IPS DF 4.7 (cell line): Measurements from ENCODE around the gene NUDT12.

Experiments used
- DNase-seq: peaks from one replicate; pipeline ENCODE4 v3.0.0-alpha.2; 2013; ENCODE audit warnings: low spot score; ENCODE audit errors: extremely low read depth

Gene NUDT12

GRCh38 chr5:103562453-103563157 is at the start of gene NUDT12:
NUDT12 (minus strand) TSS chr5:103562789; CDS start chr5:103560248, 2,541 bp downstream.
- DNase-seq = no peak

- no peak for DNase-seq
These were observed 44.8 kb upstream of the NUDT12 start for GRCh38 chr5:103607346-103607745.

- DNase-seq = no peak
These were observed 42.7 kb upstream of the NUDT12 start for GRCh38 chr5:103605277-103605676.

DNA sequence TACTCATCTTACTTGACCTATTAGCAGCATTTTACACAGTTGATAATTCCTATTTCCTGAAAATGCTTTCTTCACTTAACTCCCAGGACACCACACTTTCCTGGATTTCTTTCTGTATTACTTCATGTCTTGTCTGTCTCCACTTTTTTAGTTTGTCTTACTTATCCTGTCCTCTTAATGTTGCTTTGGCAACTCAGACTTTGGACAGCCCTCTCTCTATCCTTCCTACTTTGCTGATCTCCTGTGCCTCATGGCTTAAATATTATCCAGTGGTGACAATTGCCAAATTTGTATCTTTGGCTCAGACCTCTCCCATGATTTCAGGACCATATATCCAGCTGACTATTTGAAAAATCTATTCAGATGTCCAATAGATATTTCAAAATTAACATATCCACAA is 39.8 kb upstream of the NUDT12 start:
- DNase-seq = no peak

GRCh38 chr5:103601314-103601713 is 38.7 kb upstream of the NUDT12 start:
- DNase-seq = no peak

- DNase-seq = no peak
These were observed 37.5 kb upstream of the NUDT12 start for GRCh38 chr5:103600086-103600485.

DNA sequence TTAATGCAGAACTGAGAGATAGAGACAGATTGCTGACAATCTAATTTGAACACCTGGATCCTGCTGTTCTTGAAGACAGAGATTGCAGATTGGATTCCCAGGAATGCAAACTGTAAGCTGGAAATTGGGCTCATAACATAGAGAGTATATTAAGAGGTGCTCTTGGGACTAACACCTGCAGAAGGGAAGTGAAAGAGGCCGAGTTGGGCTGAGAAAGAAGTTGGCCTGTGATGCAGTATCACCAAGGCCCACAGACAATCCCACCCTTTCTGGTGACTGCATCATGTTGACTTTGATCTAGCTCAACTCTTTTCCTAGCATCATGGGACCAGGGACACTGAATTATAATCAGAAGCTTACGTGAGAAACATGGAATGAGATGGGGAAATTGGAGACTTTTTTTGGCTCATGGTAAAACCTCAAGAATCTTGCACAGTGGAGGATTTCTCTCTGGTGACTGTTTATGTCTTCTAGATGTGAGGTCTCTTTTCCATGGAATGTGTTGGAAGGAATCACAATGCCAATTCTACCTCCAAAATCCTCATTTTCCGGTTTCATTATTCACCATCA is 36.5 kb upstream of the NUDT12 start:
- DNase-seq = no peak

DNA sequence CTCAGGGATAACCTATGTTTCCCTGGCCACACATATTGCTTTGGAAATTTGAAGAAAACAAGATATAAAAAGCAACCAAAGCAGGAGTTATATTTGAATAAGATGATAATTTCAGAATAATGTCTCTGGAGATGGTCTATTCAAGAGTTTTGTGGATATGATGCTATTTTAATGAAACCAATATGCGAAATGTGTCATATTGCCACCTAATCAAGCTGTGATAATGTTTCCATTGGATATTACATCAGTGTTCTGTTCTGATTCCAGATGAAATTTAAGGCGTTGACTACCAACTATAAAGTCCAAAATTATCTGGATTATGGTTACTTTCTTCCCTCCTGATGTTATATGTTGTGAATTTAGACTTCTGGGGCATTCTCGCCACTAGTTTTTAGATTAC is 27.6 kb upstream of the NUDT12 start:
- DNase-seq = no peak

- DNase-seq = no peak
These were observed 27.2 kb upstream of the NUDT12 start for GRCh38 chr5:103589776-103590175.

- no peak for DNase-seq
These were observed 26.8 kb upstream of the NUDT12 start for GRCh38 chr5:103589357-103589756.

DNA sequence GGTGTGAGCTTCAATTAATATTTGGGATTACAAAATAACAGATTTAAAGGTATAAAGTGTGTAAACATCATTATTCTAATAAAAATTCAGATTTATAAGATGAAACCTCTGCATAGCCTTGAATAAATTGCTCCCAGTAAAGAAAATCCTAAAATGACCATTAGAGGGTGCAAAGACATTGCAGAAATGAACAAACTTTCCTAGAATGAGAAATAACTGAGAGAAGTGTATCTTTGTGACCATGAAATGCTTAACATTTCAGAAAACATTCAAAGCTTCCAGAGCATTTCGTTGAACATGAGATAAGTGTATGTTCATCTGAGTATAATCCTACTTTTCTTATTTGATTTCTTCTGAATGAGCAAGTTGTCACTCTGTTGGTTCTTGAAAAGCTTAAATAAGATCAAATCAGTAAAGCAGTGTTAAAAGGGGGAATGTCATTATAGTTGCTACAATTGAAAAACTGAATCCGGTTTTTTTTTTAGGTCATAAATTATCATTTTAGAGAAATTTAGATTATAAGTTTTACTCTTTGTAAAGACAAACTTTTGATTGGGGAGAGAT is 24.7 kb upstream of the NUDT12 start:
- DNase-seq = no peak

GRCh38 chr5:103582364-103582763 is 19.8 kb upstream of the NUDT12 start:
- DNase-seq = no peak

GRCh38 chr5:103573411-103573810 is 10.8 kb upstream of the NUDT12 start:
- DNase-seq = no peak

- no peak for DNase-seq
These were observed 9.9 kb upstream of the NUDT12 start for GRCh38 chr5:103572454-103572853.

GRCh38 chr5:103571730-103572129 is 9.1 kb upstream of the NUDT12 start:
- no peak for DNase-seq

GRCh38 chr5:103569313-103570060 is 6.9 kb upstream of the NUDT12 start:
- DNase-seq = no peak

DNA sequence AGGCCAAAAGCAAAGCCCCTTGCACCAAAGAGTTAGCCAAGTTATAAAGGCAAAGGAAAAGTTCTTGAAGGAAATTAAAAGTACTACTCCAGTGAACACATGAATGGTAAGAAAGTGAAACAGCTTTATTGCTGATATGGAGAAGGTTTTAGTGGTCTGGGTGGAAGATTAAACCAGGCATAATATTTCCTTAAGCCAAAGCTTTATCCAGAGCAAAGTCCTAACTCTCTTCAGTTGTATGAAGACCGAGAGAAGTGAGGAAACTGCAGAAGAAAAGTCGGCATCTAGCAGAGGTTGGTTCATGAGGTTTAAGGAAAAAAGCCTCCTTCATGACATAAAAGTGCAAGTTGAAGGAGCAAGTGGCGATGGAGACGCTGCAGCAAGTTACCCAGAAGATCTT is 3.1 kb upstream of the NUDT12 start:
- no peak for DNase-seq

DNA sequence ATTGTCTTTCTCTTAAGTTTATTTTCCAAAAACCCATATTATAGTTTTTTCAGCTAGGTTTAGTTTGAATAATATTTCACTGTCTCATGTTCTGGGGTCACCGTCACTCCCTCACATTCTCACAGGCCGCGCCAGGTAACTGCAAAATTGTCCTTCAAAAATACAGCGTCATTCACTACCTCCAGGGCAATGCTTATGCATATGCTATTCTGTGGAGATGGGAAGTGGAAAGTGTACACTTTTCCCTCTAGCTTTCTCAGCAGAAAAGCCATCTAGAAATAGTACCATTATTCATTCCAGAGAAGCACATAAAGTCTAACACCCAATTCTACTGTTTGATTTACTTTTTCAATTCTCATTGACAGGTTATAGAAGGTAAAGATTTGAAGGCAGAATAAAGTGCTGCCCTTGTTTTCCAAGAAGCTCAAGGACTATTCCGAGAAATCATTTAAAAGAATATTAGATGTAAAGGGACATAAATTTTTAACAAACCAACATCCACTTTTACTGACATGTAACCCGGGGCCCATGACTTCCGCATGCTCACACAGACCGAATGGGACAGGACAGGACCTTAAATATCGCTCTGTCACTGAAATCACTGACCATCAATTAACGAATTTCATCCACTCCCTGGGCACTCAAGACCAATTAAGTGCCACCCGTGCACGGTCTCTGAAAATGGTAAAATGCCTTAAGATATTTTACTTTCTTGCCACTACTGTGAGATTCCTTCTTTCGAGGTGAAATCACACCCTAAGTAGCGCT is 720 bp downstream of the NUDT12 start:
- no peak for DNase-seq

GRCh38 chr5:103560826-103561225 is 1.8 kb downstream of the NUDT12 start:
- no peak for DNase-seq

DNA sequence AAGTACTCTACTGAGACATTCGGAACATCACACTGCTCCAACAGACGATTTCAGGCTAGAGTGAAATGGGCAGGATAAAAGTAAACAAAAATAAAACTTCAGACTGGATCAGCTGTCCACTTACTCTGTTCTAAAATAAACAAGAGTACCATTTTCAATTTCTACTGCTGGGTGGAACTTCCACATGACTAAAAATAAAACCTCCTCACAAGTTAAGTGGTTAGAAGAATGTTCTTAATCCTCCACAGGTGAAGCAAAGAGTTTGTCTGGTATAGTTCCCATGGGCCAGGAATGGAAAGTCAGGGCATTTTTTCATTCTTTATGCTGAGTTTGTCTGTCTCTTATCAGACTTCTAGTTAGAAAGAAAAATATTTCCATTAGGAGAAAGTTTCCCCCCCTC is 15.7 kb downstream of the NUDT12 start:
- DNase-seq = no peak

- no peak for DNase-seq
These were observed 20.1 kb downstream of the NUDT12 start for GRCh38 chr5:103542441-103542840.

GRCh38 chr5:103541569-103541968 is 21.0 kb downstream of the NUDT12 start:
- no peak for DNase-seq
